Peyer's patch (tissue), 4 donors: Measurements from ENCODE around the gene BTBD3.

Experiments
- POLR2A ChIP-seq, 2 donors: fragments of 450-650 bp; IDR thresholded peaks; one replicate each; pipeline ENCODE4 v1.5.1; 2017; ENCODE audit warnings: antibody characterized with exemption in 2 of 2, mild to moderate bottlenecking in 2 of 2, moderate library complexity in 2 of 2
- TF ChIP-seq, protein P1 (sequence below), 6 experiments: fragments of 450-650 bp in 4 of 6; fragments of 200-600 bp in 2 of 6; sonication (generic) in 1 of 6; IDR thresholded peaks; one replicate each; pipeline ENCODE4 v1.5.1; 2017 to 2019; ENCODE audit warnings: antibody characterized with exemption in 6 of 6, mild to moderate bottlenecking in 3 of 6, moderate library complexity in 1 of 6

GRCh38 chr20:11870411-11870810 lies 47.3 kb upstream of the BTBD3 start:
- TF ChIP-seq, protein P1, sequence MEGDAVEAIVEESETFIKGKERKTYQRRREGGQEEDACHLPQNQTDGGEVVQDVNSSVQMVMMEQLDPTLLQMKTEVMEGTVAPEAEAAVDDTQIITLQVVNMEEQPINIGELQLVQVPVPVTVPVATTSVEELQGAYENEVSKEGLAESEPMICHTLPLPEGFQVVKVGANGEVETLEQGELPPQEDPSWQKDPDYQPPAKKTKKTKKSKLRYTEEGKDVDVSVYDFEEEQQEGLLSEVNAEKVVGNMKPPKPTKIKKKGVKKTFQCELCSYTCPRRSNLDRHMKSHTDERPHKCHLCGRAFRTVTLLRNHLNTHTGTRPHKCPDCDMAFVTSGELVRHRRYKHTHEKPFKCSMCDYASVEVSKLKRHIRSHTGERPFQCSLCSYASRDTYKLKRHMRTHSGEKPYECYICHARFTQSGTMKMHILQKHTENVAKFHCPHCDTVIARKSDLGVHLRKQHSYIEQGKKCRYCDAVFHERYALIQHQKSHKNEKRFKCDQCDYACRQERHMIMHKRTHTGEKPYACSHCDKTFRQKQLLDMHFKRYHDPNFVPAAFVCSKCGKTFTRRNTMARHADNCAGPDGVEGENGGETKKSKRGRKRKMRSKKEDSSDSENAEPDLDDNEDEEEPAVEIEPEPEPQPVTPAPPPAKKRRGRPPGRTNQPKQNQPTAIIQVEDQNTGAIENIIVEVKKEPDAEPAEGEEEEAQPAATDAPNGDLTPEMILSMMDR (IDR thresholded peaks at IDR 0.05): no peak
- no peak for TF ChIP-seq POLR2A (IDR thresholded peaks at IDR 0.05)
